Hepatocyte (in vitro differentiated cells): ENCODE data around the gene PPP2R5C. TPM values are rescaled to one million over a fixed set of nuclear protein-coding genes. Genes with fewer than 3 reads are reported as not detected.

ENCODE experiments used
- DNase-seq: peaks from one replicate; pipeline ENCODE4 v3.0.0-alpha.2; 2016; ENCODE audit warnings: low spot score
- H2AFZ ChIP-seq: fragments of 200-600 bp; sonication (generic); 2 replicates; pipeline ENCODE4 v1.6.0; 2016; ENCODE audit warnings: antibody characterized with exemption, mild to moderate bottlenecking
- H3K27ac ChIP-seq: fragments of 200-600 bp; sonication (generic); 2 replicates; pipeline ENCODE4 v1.5.1; 2016; ENCODE audit warnings: mild to moderate bottlenecking
- H3K27me3 ChIP-seq: fragments of 200-600 bp; sonication (generic); 2 replicates; pipeline ENCODE4 v1.6.1; 2016
- H3K36me3 ChIP-seq: fragments of 200-600 bp; sonication (generic); replicated peaks from 2 replicates; pipeline ENCODE4 v1.5.1; 2016; ENCODE audit warnings: low read depth; ENCODE audit not compliant: insufficient read depth
- H3K4me1 ChIP-seq: fragments of 200-600 bp; sonication (generic); 2 replicates; pipeline ENCODE4 v1.5.1; 2016; ENCODE audit warnings: mild to moderate bottlenecking, moderate library complexity; ENCODE audit not compliant: insufficient read depth
- H3K4me2 ChIP-seq: fragments of 200-600 bp; sonication (generic); 2 replicates; pipeline ENCODE4 v1.6.0; 2016
- H3K4me3 ChIP-seq: fragments of 200-600 bp; sonication (generic); 2 replicates; pipeline ENCODE4 v1.5.1; 2016; ENCODE audit warnings: mild to moderate bottlenecking
- H3K79me2 ChIP-seq: fragments of 200-600 bp; sonication (generic); 2 replicates; pipeline ENCODE4 v1.6.0; 2017; ENCODE audit warnings: mild to moderate bottlenecking
- H3K9me2 ChIP-seq: fragments of 200-600 bp; sonication (generic); replicated peaks from 2 replicates; pipeline ENCODE4 v1.6.0; 2017; ENCODE audit warnings: mild to moderate bottlenecking; ENCODE audit not compliant: insufficient read depth
- H3K9me3 ChIP-seq: fragments of 200-600 bp; sonication (generic); 2 replicates; pipeline ENCODE4 v1.5.1; 2016; ENCODE audit warnings: low read depth, mild to moderate bottlenecking
- H4K20me1 ChIP-seq: fragments of 200-600 bp; sonication (generic); 2 replicates; pipeline ENCODE4 v1.6.0; 2016; ENCODE audit warnings: mild to moderate bottlenecking; ENCODE audit not compliant: insufficient read depth, poor library complexity, severe bottlenecking
- EZH2 ChIP-seq: fragments of 200-600 bp; sonication (generic); IDR thresholded peaks from 2 replicates; pipeline ENCODE4 v1.6.1; 2016; ENCODE audit warnings: antibody characterized with exemption, mild to moderate bottlenecking, borderline replicate concordance
- EZH2phosphoT487 ChIP-seq: fragments of 200-600 bp; sonication (generic); IDR thresholded peaks from one replicate; pipeline ENCODE4 v1.6.1; 2018; ENCODE audit warnings: antibody characterized with exemption, mild to moderate bottlenecking, low read depth, moderate library complexity; ENCODE audit not compliant: unreplicated experiment, severe bottlenecking
- WGBS: methylation state at CpG from one replicate; pipeline ENCODE4 v1.1.6; 2016; ENCODE audit warnings: low lambda C conversion rate; ENCODE audit errors: missing lambda C conversion rate; 5-methylcytosine and 5-hydroxymethylcytosine counted together
- polyA plus RNA-seq: library from polyadenylated mRNA; unstranded; fragments of >200 nt; fragmentation: Nextera tagmentation; extraction: Ambion mirVana; gene quantifications from 2 replicates; pipeline ENCODE4 v1.2.1, GENCODE V29; 2016
- total RNA-seq: library from RNA; depleted of rRNA; stranded (reverse); fragments of >200 nt; gene quantifications from 2 replicates; pipeline ENCODE4 v1.2.3, GENCODE V29; 2014
- TF ChIP-seq, protein P1 (sequence below): fragments of 200-600 bp; sonication (generic); IDR thresholded peaks from 2 replicates; pipeline ENCODE4 v1.5.1; 2016; ENCODE audit warnings: antibody characterized with exemption, mild to moderate bottlenecking; ENCODE audit not compliant: poor library complexity

The PPP2R5C gene
- total and polyA plus RNA-seq, 2 experiments from 2014 or later: 47.4 to 78.0 TPM

DNA sequence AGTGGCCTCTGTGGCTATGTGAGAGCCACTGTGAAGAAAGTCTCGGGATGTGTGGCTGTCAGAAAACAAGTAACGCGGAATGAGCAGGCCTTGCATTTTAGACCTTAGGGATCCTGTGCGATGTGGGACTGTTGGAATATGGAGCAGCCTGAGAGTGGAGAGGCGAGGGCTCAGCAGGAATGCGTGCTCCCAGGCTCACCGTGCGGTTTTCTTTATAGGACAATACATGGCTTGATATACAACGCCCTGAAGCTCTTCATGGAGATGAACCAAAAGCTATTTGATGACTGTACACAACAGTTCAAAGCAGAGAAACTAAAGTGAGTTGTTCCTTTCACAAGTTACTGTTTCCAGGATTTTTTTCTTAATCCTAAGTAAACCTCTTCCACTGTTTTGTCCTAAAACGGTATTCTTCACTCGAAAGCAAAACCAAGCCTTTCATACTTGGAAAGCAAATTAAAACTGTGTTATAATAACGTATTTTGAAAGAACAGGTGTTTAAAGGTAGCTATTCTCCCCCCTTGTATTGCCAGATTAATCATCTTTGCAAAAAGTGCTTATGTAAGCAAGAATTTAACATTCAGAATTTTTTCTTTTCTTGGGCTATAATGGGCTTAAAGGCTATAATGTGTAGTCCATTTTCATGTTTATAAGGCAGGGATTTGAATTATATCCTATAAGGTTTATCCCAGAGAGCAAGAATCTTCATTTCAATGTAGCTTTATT is 148.0 kb downstream of the PPP2R5C start:
- 97% methylated on average over 12 of the region's 12 CpGs for WGBS
- H3K4me3 ChIP-seq: no peak overlapping the region
- no peaks in the 10 kb centered on the region for H3K36me3 ChIP-seq

DNA sequence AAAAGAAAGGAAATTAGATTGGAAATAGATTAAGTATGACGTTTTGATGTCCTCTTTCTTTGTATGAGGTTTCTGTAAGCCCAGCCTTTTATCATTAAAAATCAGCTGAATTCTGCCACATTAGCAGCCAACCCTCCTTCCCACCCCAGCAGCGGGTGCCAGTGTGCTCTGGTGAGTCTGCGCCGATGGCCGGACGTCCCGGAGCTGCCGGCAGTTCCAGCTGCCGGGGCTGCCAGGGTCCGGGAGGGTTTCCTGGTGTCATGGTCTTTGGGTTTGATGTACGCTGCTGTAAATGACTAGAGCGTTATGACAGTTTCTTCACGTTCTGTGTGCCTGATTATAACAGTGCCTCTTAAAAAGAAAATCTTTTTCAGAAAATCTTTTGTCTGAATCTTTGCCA is 151.3 kb downstream of the PPP2R5C start:
- H3K27ac ChIP-seq: no peak overlapping the region
- DNase-seq: no peak
- H3K36me3 ChIP-seq: no peaks in the 10 kb centered on the region
- no peaks in the 10 kb centered on the region for H3K9me2 ChIP-seq
- no peak overlapping the region for H3K4me3 ChIP-seq
- H2AFZ ChIP-seq: no peak overlapping the region
- no peaks in the 10 kb centered on the region for H3K9me3 ChIP-seq
- H3K79me2 ChIP-seq: no peaks in the 10 kb centered on the region
- 95% methylated on average over 13 of the region's 13 CpGs for WGBS
- H3K4me2 ChIP-seq: no peak overlapping the region
- TF ChIP-seq EZH2phosphoT487 (no peak), EZH2 (no peak)
- TF ChIP-seq, protein P1, sequence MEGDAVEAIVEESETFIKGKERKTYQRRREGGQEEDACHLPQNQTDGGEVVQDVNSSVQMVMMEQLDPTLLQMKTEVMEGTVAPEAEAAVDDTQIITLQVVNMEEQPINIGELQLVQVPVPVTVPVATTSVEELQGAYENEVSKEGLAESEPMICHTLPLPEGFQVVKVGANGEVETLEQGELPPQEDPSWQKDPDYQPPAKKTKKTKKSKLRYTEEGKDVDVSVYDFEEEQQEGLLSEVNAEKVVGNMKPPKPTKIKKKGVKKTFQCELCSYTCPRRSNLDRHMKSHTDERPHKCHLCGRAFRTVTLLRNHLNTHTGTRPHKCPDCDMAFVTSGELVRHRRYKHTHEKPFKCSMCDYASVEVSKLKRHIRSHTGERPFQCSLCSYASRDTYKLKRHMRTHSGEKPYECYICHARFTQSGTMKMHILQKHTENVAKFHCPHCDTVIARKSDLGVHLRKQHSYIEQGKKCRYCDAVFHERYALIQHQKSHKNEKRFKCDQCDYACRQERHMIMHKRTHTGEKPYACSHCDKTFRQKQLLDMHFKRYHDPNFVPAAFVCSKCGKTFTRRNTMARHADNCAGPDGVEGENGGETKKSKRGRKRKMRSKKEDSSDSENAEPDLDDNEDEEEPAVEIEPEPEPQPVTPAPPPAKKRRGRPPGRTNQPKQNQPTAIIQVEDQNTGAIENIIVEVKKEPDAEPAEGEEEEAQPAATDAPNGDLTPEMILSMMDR: no peak
- H3K27me3 ChIP-seq: no peaks in the 10 kb centered on the region
- H3K4me1 ChIP-seq: no peaks in the 10 kb centered on the region
- H4K20me1 ChIP-seq: no peaks in the 10 kb centered on the region

More for the DNA sequence above, 148.0 kb downstream of the PPP2R5C start:
- DNase-seq: no peak
- no peaks in the 10 kb centered on the region for H3K4me1 ChIP-seq
- no peak for TF ChIP-seq EZH2phosphoT487
- no peaks in the 10 kb centered on the region for H3K9me2 ChIP-seq
- no peak overlapping the region for H3K4me2 ChIP-seq
- no peaks in the 10 kb centered on the region for H3K27me3 ChIP-seq
- no peaks in the 10 kb centered on the region for H3K79me2 ChIP-seq
- H3K27ac ChIP-seq: no peak overlapping the region
- H2AFZ ChIP-seq: no peak overlapping the region
- no peaks in the 10 kb centered on the region for H3K9me3 ChIP-seq
- no peaks in the 10 kb centered on the region for H4K20me1 ChIP-seq

DNA sequence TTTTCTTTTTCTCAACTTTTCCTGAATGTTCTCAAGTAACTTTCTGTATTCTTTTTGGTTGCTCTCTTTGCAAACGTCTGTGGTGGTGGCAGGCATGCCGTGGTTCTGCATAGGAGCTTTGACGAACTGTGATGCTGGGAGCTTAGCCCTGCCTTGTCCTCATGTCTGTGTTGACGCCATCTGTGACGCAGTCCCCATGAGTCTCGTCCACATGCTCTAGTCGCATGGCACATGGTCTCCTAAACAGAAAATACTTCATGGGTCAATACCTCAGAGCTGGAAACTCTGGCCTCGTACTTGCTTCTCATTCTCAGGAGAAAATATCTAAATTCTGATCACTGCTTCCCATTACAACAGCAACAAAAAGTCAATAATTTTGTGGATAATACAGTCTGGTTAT is 152.6 kb downstream of the PPP2R5C start:
- Histone ChIP-seq H3K27me3 (no peaks in the 10 kb centered on the region), H3K4me1 (no peaks in the 10 kb centered on the region), H3K9me2 (no peaks in the 10 kb centered on the region), H3K9me3 (no peaks in the 10 kb centered on the region), H2AFZ (no peak overlapping the region), H3K27ac (no peak overlapping the region), H4K20me1 (no peaks in the 10 kb centered on the region), H3K4me3 (no peak overlapping the region), H3K36me3 (no peaks in the 10 kb centered on the region), H3K4me2 (no peak overlapping the region), H3K79me2 (no peaks in the 10 kb centered on the region)
- WGBS: 93% methylated on average over 8 of the region's 8 CpGs
- no peak for TF ChIP-seq EZH2
- TF ChIP-seq EZH2phosphoT487: no peak
- TF ChIP-seq, protein P1: no peak
- DNase-seq: no peak

DNA sequence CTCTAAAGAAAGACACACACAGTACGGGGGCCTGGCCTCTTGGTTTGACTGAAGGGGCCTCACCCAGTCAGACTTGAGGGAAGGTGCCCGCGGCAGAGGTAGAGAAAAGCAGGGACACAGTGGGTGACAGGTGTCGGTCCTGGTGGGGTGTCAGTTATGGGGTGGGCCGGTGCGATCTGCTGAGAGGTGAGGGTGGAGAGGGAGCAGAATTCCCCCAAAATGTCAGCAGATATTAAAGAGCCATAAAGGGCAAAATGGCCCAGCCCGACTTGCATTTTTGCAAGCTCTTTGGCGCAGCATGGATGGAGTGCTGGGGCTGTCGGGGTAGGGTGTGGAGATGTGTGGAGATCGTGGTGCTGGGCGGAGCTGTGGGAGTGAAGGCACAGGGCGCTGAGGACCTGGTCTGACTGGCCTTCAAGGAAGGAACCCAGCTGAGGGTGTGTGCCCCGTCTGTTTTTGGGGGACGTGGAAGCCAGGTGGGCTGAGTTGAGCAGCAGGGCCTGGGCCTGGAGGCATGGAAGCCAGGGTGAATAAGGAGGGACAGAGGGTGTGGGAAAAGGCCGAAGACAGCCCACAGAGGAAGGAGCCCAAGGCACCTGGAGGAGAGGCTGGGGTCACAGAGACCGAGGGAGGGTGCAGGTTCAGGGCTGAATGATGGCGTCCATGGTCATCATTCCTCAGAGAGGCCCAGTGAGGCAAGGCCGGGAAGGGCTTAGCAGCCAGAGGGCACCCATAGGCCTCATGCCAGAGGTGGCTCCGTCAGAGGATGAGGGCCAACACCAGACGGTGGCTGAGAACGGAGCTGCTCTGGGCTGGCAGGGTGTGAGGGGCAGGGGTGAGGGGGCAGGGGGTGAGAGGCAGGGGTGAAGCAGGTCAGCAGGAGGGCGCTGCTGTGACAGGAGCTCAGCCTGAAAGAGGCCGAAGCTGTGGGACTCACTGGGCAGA is 154.6 kb downstream of the PPP2R5C start:
- Histone ChIP-seq H3K27me3 (no peaks in the 10 kb centered on the region), H3K27ac (no peak overlapping the region), H3K4me1 (no peaks in the 10 kb centered on the region), H3K9me2 (no peaks in the 10 kb centered on the region), H3K4me3 (no peak overlapping the region), H3K4me2 (no peak overlapping the region), H3K9me3 (no peaks in the 10 kb centered on the region), H2AFZ (no peak overlapping the region), H3K79me2 (no peaks in the 10 kb centered on the region), H3K36me3 (no peaks in the 10 kb centered on the region), H4K20me1 (no peaks in the 10 kb centered on the region)
- TF ChIP-seq EZH2phosphoT487 (no peak), EZH2 (no peak)
- TF ChIP-seq, protein P1: no peak
- whole genome bisulfite sequencing: 94% methylated on average over 19 of the region's 23 CpGs
- DNase-seq: no peak
